ENCODE measurements around the gene LRP5.

GRCh38 chr11:68424981-68425865, 112.8 kb downstream of the LRP5 start:
- TF ChIP-seq, protein P1, sequence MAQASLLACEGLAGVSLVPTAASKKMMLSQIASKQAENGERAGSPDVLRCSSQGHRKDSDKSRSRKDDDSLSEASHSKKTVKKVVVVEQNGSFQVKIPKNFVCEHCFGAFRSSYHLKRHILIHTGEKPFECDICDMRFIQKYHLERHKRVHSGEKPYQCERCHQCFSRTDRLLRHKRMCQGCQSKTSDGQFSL (CRISPR knock-in tag; IDR thresholded peaks at IDR 0.05) = no peak
- TF ChIP-seq, protein P1 (tag; IDR thresholded peaks at IDR 0.05) = no peak
- TF ChIP-seq CTCF (IDR thresholded peaks at IDR 0.05 in 2 of 3, conservative IDR thresholded peaks at IDR 0.05 in 1 of 3; ENCODE audit: insufficient read depth in 2 of 3, low read depth in 1 of 3, low read length in 3 of 3) (no peak), ZNF639 (CRISPR knock-in tag; conservative IDR thresholded peaks at IDR 0.05 in 1 of 2, IDR thresholded peaks at IDR 0.05 in 1 of 2) (no peak), FOXP1 (CRISPR knock-in tag; IDR thresholded peaks at IDR 0.05) (no peak), EZH2 (IDR thresholded peaks at IDR 0.05; ENCODE audit: borderline replicate concordance, low read depth, low read length) (no peak), KLF13 (tag; IDR thresholded peaks at IDR 0.05; ENCODE audit: borderline replicate concordance, low read depth) (no peak), DIDO1 (tag; IDR thresholded peaks at IDR 0.05; ENCODE audit: low read depth) (no peak), JUN (IDR thresholded peaks at IDR 0.05; ENCODE audit: borderline replicate concordance, low read depth, low read length) (no peak), JUN (CRISPR knock-in tag; IDR thresholded peaks at IDR 0.05; ENCODE audit: borderline replicate concordance) (no peak), RBM17 (IDR thresholded peaks at IDR 0.05; ENCODE audit: borderline replicate concordance, low read depth, low read length) (no peak), CHD4 (IDR thresholded peaks at IDR 0.05; ENCODE audit: insufficient read depth, insufficient replicate concordance, low read depth, low read length, poor library complexity, severe bottlenecking) (no peak)
- TF ChIP-seq, protein P2, sequence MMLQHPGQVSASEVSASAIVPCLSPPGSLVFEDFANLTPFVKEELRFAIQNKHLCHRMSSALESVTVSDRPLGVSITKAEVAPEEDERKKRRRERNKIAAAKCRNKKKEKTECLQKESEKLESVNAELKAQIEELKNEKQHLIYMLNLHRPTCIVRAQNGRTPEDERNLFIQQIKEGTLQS (IDR thresholded peaks at IDR 0.05) = no peak
- TF ChIP-seq, protein P2 (CRISPR knock-in tag; conservative IDR thresholded peaks at IDR 0.05) = no peak
- TF ChIP-seq, protein P3, sequence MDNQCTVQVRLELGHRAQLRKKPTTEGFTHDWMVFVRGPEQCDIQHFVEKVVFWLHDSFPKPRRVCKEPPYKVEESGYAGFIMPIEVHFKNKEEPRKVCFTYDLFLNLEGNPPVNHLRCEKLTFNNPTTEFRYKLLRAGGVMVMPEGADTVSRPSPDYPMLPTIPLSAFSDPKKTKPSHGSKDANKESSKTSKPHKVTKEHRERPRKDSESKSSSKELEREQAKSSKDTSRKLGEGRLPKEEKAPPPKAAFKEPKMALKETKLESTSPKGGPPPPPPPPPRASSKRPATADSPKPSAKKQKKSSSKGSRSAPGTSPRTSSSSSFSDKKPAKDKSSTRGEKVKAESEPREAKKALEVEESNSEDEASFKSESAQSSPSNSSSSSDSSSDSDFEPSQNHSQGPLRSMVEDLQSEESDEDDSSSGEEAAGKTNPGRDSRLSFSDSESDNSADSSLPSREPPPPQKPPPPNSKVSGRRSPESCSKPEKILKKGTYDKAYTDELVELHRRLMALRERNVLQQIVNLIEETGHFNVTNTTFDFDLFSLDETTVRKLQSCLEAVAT (IDR thresholded peaks at IDR 0.05) = no peak
- TF ChIP-seq, protein P4, sequence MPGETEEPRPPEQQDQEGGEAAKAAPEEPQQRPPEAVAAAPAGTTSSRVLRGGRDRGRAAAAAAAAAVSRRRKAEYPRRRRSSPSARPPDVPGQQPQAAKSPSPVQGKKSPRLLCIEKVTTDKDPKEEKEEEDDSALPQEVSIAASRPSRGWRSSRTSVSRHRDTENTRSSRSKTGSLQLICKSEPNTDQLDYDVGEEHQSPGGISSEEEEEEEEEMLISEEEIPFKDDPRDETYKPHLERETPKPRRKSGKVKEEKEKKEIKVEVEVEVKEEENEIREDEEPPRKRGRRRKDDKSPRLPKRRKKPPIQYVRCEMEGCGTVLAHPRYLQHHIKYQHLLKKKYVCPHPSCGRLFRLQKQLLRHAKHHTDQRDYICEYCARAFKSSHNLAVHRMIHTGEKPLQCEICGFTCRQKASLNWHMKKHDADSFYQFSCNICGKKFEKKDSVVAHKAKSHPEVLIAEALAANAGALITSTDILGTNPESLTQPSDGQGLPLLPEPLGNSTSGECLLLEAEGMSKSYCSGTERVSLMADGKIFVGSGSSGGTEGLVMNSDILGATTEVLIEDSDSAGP (CRISPR knock-in tag; IDR thresholded peaks at IDR 0.05) = no peak

Data from K562 (cell line).